SK-N-SH (cell line): Measurements from ENCODE around the gene OR10C1. TPM values are rescaled to one million over a fixed set of nuclear protein-coding genes. Genes with fewer than 3 reads are reported as not detected.

Source experiments
- CTCF ChIA-PET: fragments of 300-600, 350-600 bp; formaldehyde crosslinking; extraction: SDS; loops from one replicate; lab custom pipeline; 2021; lab: Yijun Ruan, JAX
- POLR2A ChIA-PET: fragments of 350-600 bp; sonication (Branson Sonifier 250); formaldehyde crosslinking; extraction: SDS; loops from one replicate; lab custom pipeline; 2020; ENCODE audit warnings: antibody characterized with exemption, inconsistent platforms; lab: Yijun Ruan, JAX
- DNase-seq: peaks from one replicate; pipeline ENCODE4 v3.0.0; 2012
- H2AFZ ChIP-seq: fragments of 200-600 bp; sonication (generic); 2 replicates; pipeline ENCODE4 v1.8.1; 2016; ENCODE audit warnings: antibody characterized with exemption, mild to moderate bottlenecking, low read depth
- H3F3A ChIP-seq: fragments of 200-600 bp; sonication (generic); replicated peaks from 2 replicates; pipeline ENCODE3; 2016; ENCODE audit warnings: antibody characterized with exemption, mild to moderate bottlenecking; ENCODE audit not compliant: insufficient read depth
- H3K27ac ChIP-seq, 2 experiments: fragments of 200-500 bp in 1 of 2; fragments of 200-600 bp in 1 of 2; sonication (Bioruptor generic) in 1 of 2; sonication (generic), shearing (Covaris generic) in 1 of 2; 2 replicates each; pipeline versions ENCODE4 v1.5.1 to v1.6.1; 2014 to 2016; ENCODE audit warnings: low read depth in 2 of 2, inconsistent platforms in 1 of 2, low read length in 1 of 2, mild to moderate bottlenecking in 1 of 2, mixed read lengths in 1 of 2
- H3K27me3 ChIP-seq: fragments of 200-600 bp; sonication (generic), shearing (Covaris generic); 2 replicates; pipeline ENCODE4 v1.6.1; 2016; ENCODE audit warnings: mixed run types; ENCODE audit not compliant: insufficient read depth
- H3K36me3 ChIP-seq, 2 experiments: fragments of 200-500 bp in 1 of 2; fragments of 200-600 bp in 1 of 2; sonication (Bioruptor generic) in 1 of 2; sonication (generic) in 1 of 2; replicated peaks in 1 of 2; 2 replicates each; pipeline versions ENCODE3 to v1.5.1; 2014 to 2016; ENCODE audit warnings: low read length in 1 of 2, mild to moderate bottlenecking in 1 of 2; ENCODE audit not compliant: insufficient read depth in 2 of 2, control insufficient read depth in 1 of 2
- H3K4me1 ChIP-seq, 2 experiments: fragments of 200-500 bp in 1 of 2; fragments of 200-600 bp in 1 of 2; sonication (Bioruptor generic) in 1 of 2; sonication (generic), shearing (Covaris generic) in 1 of 2; 2 replicates each; pipeline versions ENCODE4 v1.5.1 to v1.6.1; 2014 to 2016; ENCODE audit warnings: low read depth in 1 of 2, low read length in 1 of 2, mixed run types in 1 of 2; ENCODE audit not compliant: insufficient read depth in 2 of 2, control insufficient read depth in 1 of 2
- H3K4me2 ChIP-seq: fragments of 200-600 bp; sonication (generic), shearing (Covaris generic); 2 replicates; pipeline ENCODE4 v1.6.1; 2017; ENCODE audit warnings: mixed run types
- H3K4me3 ChIP-seq, 2 experiments: fragments of 200-500 bp in 1 of 2; fragments of 200-600 bp in 1 of 2; sonication (Bioruptor generic) in 1 of 2; sonication (generic), shearing (Covaris generic) in 1 of 2; 2 replicates each; pipeline versions ENCODE4 v1.5.1 to v1.8.1; 2014 to 2016; ENCODE audit warnings: low read depth in 2 of 2, inconsistent platforms in 1 of 2, low read length in 1 of 2, mild to moderate bottlenecking in 1 of 2, mixed read lengths in 1 of 2, moderate library complexity in 1 of 2
- H3K79me2 ChIP-seq: fragments of 200-600 bp; sonication (generic); 2 replicates; pipeline ENCODE4 v1.8.1; 2017; ENCODE audit warnings: mild to moderate bottlenecking; ENCODE audit not compliant: insufficient read depth
- H3K9ac ChIP-seq: fragments of 200-600 bp; sonication (generic); 2 replicates; pipeline ENCODE4 v1.6.1; 2017; ENCODE audit warnings: mixed run types
- H3K9me2 ChIP-seq: fragments of 200-600 bp; sonication (generic); 2 replicates; pipeline ENCODE4 v1.6.1; 2017; ENCODE audit warnings: mixed run types
- H3K9me3 ChIP-seq: fragments of 200-600 bp; sonication (generic); 2 replicates; pipeline ENCODE4 v1.6.1; 2017; ENCODE audit warnings: mixed run types, mild to moderate bottlenecking, moderate library complexity
- H4K20me1 ChIP-seq: fragments of 200-600 bp; sonication (generic); 2 replicates; pipeline ENCODE4 v1.6.1; 2017; ENCODE audit warnings: mild to moderate bottlenecking, mixed run types; ENCODE audit not compliant: insufficient read depth
- CHD2 ChIP-seq: fragments of 150-350 bp; IDR thresholded peaks from 2 replicates; pipeline ENCODE4 v1.6.1; 2018; ENCODE audit warnings: low read length; ENCODE audit not compliant: partially characterized antibody
- CTCF ChIP-seq: fragments of 200-600 bp; sonication (generic); IDR thresholded peaks from 2 replicates; pipeline ENCODE4 v1.6.1; 2017; ENCODE audit warnings: antibody characterized with exemption, mild to moderate bottlenecking, moderate library complexity
- EP300 ChIP-seq, 2 experiments: IDR thresholded peaks; 2 replicates each; pipeline versions ENCODE4 v1.4.0 to v1.6.1; 2012; ENCODE audit warnings: borderline replicate concordance in 1 of 2, low read depth in 1 of 2, low read length in 1 of 2
- FOSL2 ChIP-seq: IDR thresholded peaks from 2 replicates; pipeline ENCODE4 v1.4.0; 2012; ENCODE audit warnings: low read depth, mild to moderate bottlenecking, moderate library complexity, borderline replicate concordance
- GABPA ChIP-seq: IDR thresholded peaks from 2 replicates; pipeline ENCODE4 v1.4.0; 2012; ENCODE audit warnings: low read depth, mild to moderate bottlenecking
- JUND ChIP-seq: IDR thresholded peaks from 2 replicates; pipeline ENCODE4 v1.4.0; 2012
- MAX ChIP-seq: IDR thresholded peaks from 2 replicates; pipeline ENCODE4 v1.4.0; 2012; ENCODE audit warnings: low read depth
- PBX3 ChIP-seq: IDR thresholded peaks from 2 replicates; pipeline ENCODE4; 2012
- RXRA ChIP-seq: IDR thresholded peaks from 2 replicates; pipeline ENCODE4 v1.4.0; 2012; ENCODE audit warnings: low read depth, mild to moderate bottlenecking, borderline replicate concordance
- TEAD4 ChIP-seq: IDR thresholded peaks from 2 replicates; pipeline ENCODE4 v1.4.0; 2012; ENCODE audit warnings: mild to moderate bottlenecking, borderline replicate concordance; ENCODE audit not compliant: insufficient read depth
- WGBS: methylation state at CpG from one replicate; pipeline ENCODE4 v1.1.6; 2017; ENCODE audit warnings: low lambda C conversion rate; 5-methylcytosine and 5-hydroxymethylcytosine counted together
- polyA plus RNA-seq, 3 experiments: library from polyadenylated mRNA; depleted of rRNA; stranded (reverse); fragments of >200 nt; gene quantifications; 2 replicates each; pipeline ENCODE4 v1.2.3, GENCODE V29; 2012
- TF ChIP-seq, protein P1 (sequence below): IDR thresholded peaks from 2 replicates; pipeline ENCODE4 v1.6.1; 2012; ENCODE audit warnings: mild to moderate bottlenecking, low read depth, low read length, moderate library complexity

OR10C1 gene
- polyA plus RNA-seq, 1 of the 3 experiments (the other 2 are of a cell fraction), result not detected

GRCh38 chr6:29425075-29425474, 14.0 kb upstream of the OR10C1 start:
- H2AFZ ChIP-seq, result no peak overlapping the region
- POLR2A ChIA-PET, result no interaction called here
- WGBS, result 3% methylated on average over 1 of the region's 1 CpG
- H3K27ac ChIP-seq, result no peak overlapping the region
- TF ChIP-seq GABPA (no peak), CHD2 (no peak), PBX3 (no peak), MAX (no peak), CTCF (no peak), RXRA (no peak), FOSL2 (no peak), EP300 (IDR thresholded peaks at IDR 0.05; ENCODE audit: borderline replicate concordance in 1 of 2, low read depth in 1 of 2, low read length in 1 of 2) (no peak)
- TF ChIP-seq, protein P1, sequence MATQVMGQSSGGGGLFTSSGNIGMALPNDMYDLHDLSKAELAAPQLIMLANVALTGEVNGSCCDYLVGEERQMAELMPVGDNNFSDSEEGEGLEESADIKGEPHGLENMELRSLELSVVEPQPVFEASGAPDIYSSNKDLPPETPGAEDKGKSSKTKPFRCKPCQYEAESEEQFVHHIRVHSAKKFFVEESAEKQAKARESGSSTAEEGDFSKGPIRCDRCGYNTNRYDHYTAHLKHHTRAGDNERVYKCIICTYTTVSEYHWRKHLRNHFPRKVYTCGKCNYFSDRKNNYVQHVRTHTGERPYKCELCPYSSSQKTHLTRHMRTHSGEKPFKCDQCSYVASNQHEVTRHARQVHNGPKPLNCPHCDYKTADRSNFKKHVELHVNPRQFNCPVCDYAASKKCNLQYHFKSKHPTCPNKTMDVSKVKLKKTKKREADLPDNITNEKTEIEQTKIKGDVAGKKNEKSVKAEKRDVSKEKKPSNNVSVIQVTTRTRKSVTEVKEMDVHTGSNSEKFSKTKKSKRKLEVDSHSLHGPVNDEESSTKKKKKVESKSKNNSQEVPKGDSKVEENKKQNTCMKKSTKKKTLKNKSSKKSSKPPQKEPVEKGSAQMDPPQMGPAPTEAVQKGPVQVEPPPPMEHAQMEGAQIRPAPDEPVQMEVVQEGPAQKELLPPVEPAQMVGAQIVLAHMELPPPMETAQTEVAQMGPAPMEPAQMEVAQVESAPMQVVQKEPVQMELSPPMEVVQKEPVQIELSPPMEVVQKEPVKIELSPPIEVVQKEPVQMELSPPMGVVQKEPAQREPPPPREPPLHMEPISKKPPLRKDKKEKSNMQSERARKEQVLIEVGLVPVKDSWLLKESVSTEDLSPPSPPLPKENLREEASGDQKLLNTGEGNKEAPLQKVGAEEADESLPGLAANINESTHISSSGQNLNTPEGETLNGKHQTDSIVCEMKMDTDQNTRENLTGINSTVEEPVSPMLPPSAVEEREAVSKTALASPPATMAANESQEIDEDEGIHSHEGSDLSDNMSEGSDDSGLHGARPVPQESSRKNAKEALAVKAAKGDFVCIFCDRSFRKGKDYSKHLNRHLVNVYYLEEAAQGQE, result no peak
- H3K9me2 ChIP-seq, result no peaks in the 10 kb centered on the region
- H3K4me2 ChIP-seq, result no peak overlapping the region
- no peak for DNase-seq
- no peaks in the 10 kb centered on the region for H3K79me2 ChIP-seq
- no peaks in the 10 kb centered on the region for H3K9me3 ChIP-seq
- H3K9ac ChIP-seq, result no peak overlapping the region
- H3K4me1 ChIP-seq, result no peaks in the 10 kb centered on the region
- CTCF ChIA-PET, result no interaction called here
- H3K36me3 ChIP-seq, result no peaks in the 10 kb centered on the region
- peaks cover 28% of the 10 kb centered on the region for H3K27me3 ChIP-seq
- H4K20me1 ChIP-seq, result no peaks in the 10 kb centered on the region
- H3F3A ChIP-seq, result no peaks in the 10 kb centered on the region
- H3K4me3 ChIP-seq, result no peak overlapping the region

DNA sequence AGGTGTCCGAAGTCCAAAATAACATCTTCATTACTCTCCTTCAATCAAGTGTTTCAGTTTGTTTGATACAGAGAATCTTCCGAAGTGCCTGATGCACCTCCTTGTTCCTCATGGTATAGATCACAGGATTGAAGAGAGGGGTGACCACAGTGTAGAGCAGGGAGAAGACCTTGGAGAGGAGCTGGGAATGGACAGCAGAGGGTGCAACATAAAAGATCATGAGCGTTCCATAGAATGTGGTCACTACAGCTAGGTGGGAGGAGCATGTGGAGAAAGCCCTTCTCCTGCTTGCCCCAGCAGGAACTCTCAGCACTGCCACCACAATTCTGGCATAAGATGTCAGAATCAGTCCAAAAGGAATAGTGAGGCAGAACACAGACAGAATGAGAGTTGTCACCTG, 12.5 kb upstream of the OR10C1 start:
- Histone ChIP-seq H3K9me3 (no peaks in the 10 kb centered on the region), H3F3A (no peaks in the 10 kb centered on the region), H3K4me3 (no peak overlapping the region), H3K79me2 (no peaks in the 10 kb centered on the region), H4K20me1 (no peaks in the 10 kb centered on the region), H2AFZ (no peak overlapping the region), H3K36me3 (no peaks in the 10 kb centered on the region), H3K27ac (no peak overlapping the region), H3K4me1 (no peaks in the 10 kb centered on the region), H3K4me2 (no peak overlapping the region), H3K9ac (no peak overlapping the region), H3K9me2 (no peaks in the 10 kb centered on the region), H3K27me3 (peaks cover 26% of the 10 kb centered on the region)
- ChIA-PET POLR2A (no interaction called here), CTCF (no interaction called here)
- WGBS, result 8% methylated on average over 3 of the region's 3 CpGs
- no peak for DNase-seq
- TF ChIP-seq JUND (no peak), CTCF (0 out of 2 replicates have a peak, but pooled peaks have one; percentile 15), TEAD4 (no peak)
